Measurements from ENCODE around the gene CAMTA1. TPM values are rescaled to one million over a fixed set of nuclear protein-coding genes. Genes with fewer than 3 reads are reported as not detected.

Gene CAMTA1
- total RNA-seq, 1 donor from 2014 or later, result 77.6 TPM

GRCh38 chr1:7438396-7438785 is 653.1 kb downstream of the CAMTA1 start:
- no peak overlapping the region for H3K9ac ChIP-seq (ENCODE audit: low read length)
- Mint-ChIP-seq H3K27ac (ENCODE audit: unreplicated experiment) (no peak overlapping the region), H3K36me3 (ENCODE audit: low read depth, unreplicated experiment) (no peaks in the 10 kb centered on the region), H3K27me3 (ENCODE audit: low read depth, unreplicated experiment) (peaks cover 18% of the 10 kb centered on the region), H3K4me3 (ENCODE audit: unreplicated experiment) (no peak overlapping the region), H3K9me3 (ENCODE audit: unreplicated experiment) (peaks cover 3% of the 10 kb centered on the region), H3K4me1 (ENCODE audit: low read depth, unreplicated experiment) (no peaks in the 10 kb centered on the region)
- H3K4me3 ChIP-seq (ENCODE audit: insufficient read depth, low read depth, low read length), result no peak overlapping the region
- H3K4me2 ChIP-seq (ENCODE audit: low read length), result no peak overlapping the region
- H3K79me2 ChIP-seq (ENCODE audit: insufficient read depth, low read length), result no peaks in the 10 kb centered on the region
- TF ChIP-seq EZH2 (IDR thresholded peaks at IDR 0.05; ENCODE audit: insufficient read depth, low read length), result no peak
- TF ChIP-seq CTCF (IDR thresholded peaks at IDR 0.05; ENCODE audit: insufficient read depth, low read depth, low read length), result no peak
- DNase-seq (ENCODE audit: low read depth), result no peak
- no peaks in the 10 kb centered on the region for H4K20me1 ChIP-seq (ENCODE audit: insufficient read depth, low read length)
- FAIRE-seq, result no peak
- H3K4me1 ChIP-seq (ENCODE audit: insufficient read depth, low read length), result no peaks in the 10 kb centered on the region
- no peaks in the 10 kb centered on the region for H3K9me3 ChIP-seq (ENCODE audit: insufficient read depth, low read depth, low read length)
- H2AFZ ChIP-seq (ENCODE audit: low read depth, low read length), result no peak overlapping the region
- no peak overlapping the region for H3K27ac ChIP-seq (ENCODE audit: low read depth, low read length)
- H3K27me3 ChIP-seq (ENCODE audit: insufficient read depth, low read length), result no peaks in the 10 kb centered on the region
- H3K36me3 ChIP-seq (ENCODE audit: insufficient read depth, low read length), result no peaks in the 10 kb centered on the region

GRCh38 chr1:7438921-7439655 is 653.8 kb downstream of the CAMTA1 start:
- Histone ChIP-seq H3K4me2 (ENCODE audit: low read length) (no peak overlapping the region), H3K9ac (ENCODE audit: low read length) (no peak overlapping the region), H2AFZ (ENCODE audit: low read depth, low read length) (no peak overlapping the region), H3K4me1 (ENCODE audit: insufficient read depth, low read length) (no peaks in the 10 kb centered on the region), H3K9me3 (ENCODE audit: insufficient read depth, low read depth, low read length) (no peaks in the 10 kb centered on the region), H3K36me3 (ENCODE audit: insufficient read depth, low read length) (no peaks in the 10 kb centered on the region), H3K79me2 (ENCODE audit: insufficient read depth, low read length) (no peaks in the 10 kb centered on the region), H3K27ac (ENCODE audit: low read depth, low read length) (no peak overlapping the region), H3K27me3 (ENCODE audit: insufficient read depth, low read length) (no peaks in the 10 kb centered on the region), H3K4me3 (ENCODE audit: insufficient read depth, low read depth, low read length) (no peak overlapping the region), H4K20me1 (ENCODE audit: insufficient read depth, low read length) (no peaks in the 10 kb centered on the region)
- peaks cover 1% of the 10 kb centered on the region for H3K4me1 Mint-ChIP-seq (ENCODE audit: low read depth, unreplicated experiment)
- FAIRE-seq (no peak), DNase-seq (ENCODE audit: low read depth) (no peak)
- no peak overlapping the region for H3K4me3 Mint-ChIP-seq (ENCODE audit: unreplicated experiment)
- H3K36me3 Mint-ChIP-seq (ENCODE audit: low read depth, unreplicated experiment), result no peaks in the 10 kb centered on the region
- H3K9me3 Mint-ChIP-seq (ENCODE audit: unreplicated experiment), result peaks cover 3% of the 10 kb centered on the region
- H3K27me3 Mint-ChIP-seq (ENCODE audit: low read depth, unreplicated experiment), result peaks cover 18% of the 10 kb centered on the region
- TF ChIP-seq EZH2 (IDR thresholded peaks at IDR 0.05; ENCODE audit: insufficient read depth, low read length) (no peak), CTCF (IDR thresholded peaks at IDR 0.05; ENCODE audit: insufficient read depth, low read depth, low read length) (no peak)
- H3K27ac Mint-ChIP-seq (ENCODE audit: unreplicated experiment), result no peak overlapping the region

- H3K27ac Mint-ChIP-seq (ENCODE audit: unreplicated experiment), result no peak overlapping the region
- H3K27me3 Mint-ChIP-seq (ENCODE audit: low read depth, unreplicated experiment), result peaks cover 18% of the 10 kb centered on the region
- no peak for FAIRE-seq
Measured at GRCh38 chr1:7440154-7440553, 654.9 kb downstream of the CAMTA1 start.

More at GRCh38 chr1:7440154-7440553, 654.9 kb downstream of the CAMTA1 start:
- Histone ChIP-seq H3K4me2 (ENCODE audit: low read length) (no peak overlapping the region), H3K27ac (ENCODE audit: low read depth, low read length) (no peak overlapping the region), H4K20me1 (ENCODE audit: insufficient read depth, low read length) (no peaks in the 10 kb centered on the region), H3K4me1 (ENCODE audit: insufficient read depth, low read length) (no peaks in the 10 kb centered on the region), H3K79me2 (ENCODE audit: insufficient read depth, low read length) (no peaks in the 10 kb centered on the region), H3K9ac (ENCODE audit: low read length) (no peak overlapping the region), H3K27me3 (ENCODE audit: insufficient read depth, low read length) (no peaks in the 10 kb centered on the region), H3K4me3 (ENCODE audit: insufficient read depth, low read depth, low read length) (no peak overlapping the region), H3K36me3 (ENCODE audit: insufficient read depth, low read length) (no peaks in the 10 kb centered on the region), H3K9me3 (ENCODE audit: insufficient read depth, low read depth, low read length) (no peaks in the 10 kb centered on the region), H2AFZ (ENCODE audit: low read depth, low read length) (no peak overlapping the region)
- Mint-ChIP-seq H3K4me3 (ENCODE audit: unreplicated experiment) (no peak overlapping the region), H3K9me3 (ENCODE audit: unreplicated experiment) (peaks cover 2% of the 10 kb centered on the region), H3K4me1 (ENCODE audit: low read depth, unreplicated experiment) (peaks cover 4% of the 10 kb centered on the region), H3K36me3 (ENCODE audit: low read depth, unreplicated experiment) (no peaks in the 10 kb centered on the region)
- DNase-seq (ENCODE audit: low read depth), result no peak
- TF ChIP-seq CTCF (IDR thresholded peaks at IDR 0.05; ENCODE audit: insufficient read depth, low read depth, low read length), result no peak

Data from astrocyte (in vitro differentiated cells and primary cell).